GM13977 (cell line): Measurements from ENCODE around the gene OTULIN.

Source experiments
- DNase-seq: peaks from one replicate; pipeline ENCODE4 v3.0.0; 2012; ENCODE audit warnings: low spot score
- CTCF ChIP-seq: IDR thresholded peaks from 2 replicates; pipeline ENCODE4 v1.5.1; 2012; ENCODE audit warnings: mild to moderate bottlenecking, control low read depth; ENCODE audit not compliant: insufficient read depth; ENCODE audit errors: extremely low read depth, missing control alignments
- in situ Hi-C: fragments of 300-500 bp; cut with MboI; formaldehyde crosslinking; loops from one replicate; pipeline ENCODE4 v1.12.0; 2022; ENCODE audit warnings: low sequenced_read_pairs, low pct_unique_long_range_greater_than_20kb, mixed read lengths, inconsistent platforms; ENCODE audit not compliant: unreplicated experiment

The OTULIN gene

GRCh38 chr5:14745188-14745563 lies 80.7 kb downstream of the OTULIN start:
- no peak for DNase-seq
- TF ChIP-seq CTCF = no peak
- in situ Hi-C loops = no loop called here

GRCh38 chr5:14745753-14746152 lies 81.2 kb downstream of the OTULIN start:
- DNase-seq = no peak
- in situ Hi-C loops = no loop called here
- TF ChIP-seq CTCF = no peak

- DNase-seq = no peak
- no peak for TF ChIP-seq CTCF
- in situ Hi-C loops = no loop called here
Observed at GRCh38 chr5:14748180-14748900, 83.8 kb downstream of the OTULIN start.
